ENCODE results near the gene COL18A1.

DNA sequence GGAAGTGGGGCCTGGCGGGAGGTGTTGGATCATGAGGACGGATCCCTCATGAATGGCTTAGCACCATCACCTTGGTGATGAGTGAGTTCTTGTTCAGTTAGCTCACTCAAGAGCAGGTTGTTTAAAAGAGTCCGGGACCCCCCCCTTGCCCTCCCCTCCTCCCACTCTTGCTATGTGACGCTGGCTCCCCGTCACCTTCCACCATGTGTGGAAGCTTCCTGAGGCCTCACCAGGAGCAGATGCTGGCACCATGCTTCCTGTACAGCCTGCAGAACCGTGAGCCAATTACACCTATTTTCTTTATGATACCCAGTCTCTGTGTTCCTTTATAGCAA, 140.2 kb downstream of the COL18A1 start:
- no peak for TF ChIP-seq SUZ12 (IDR thresholded peaks at IDR 0.05; ENCODE audit: low read length)
- no peak for TF ChIP-seq NRF1 (IDR thresholded peaks at IDR 0.05; ENCODE audit: low read depth, low read length)
- no peak for TF ChIP-seq JUND (IDR thresholded peaks at IDR 0.05; ENCODE audit: low read length)
- TF ChIP-seq RFX5 (IDR thresholded peaks at IDR 0.05; ENCODE audit: borderline replicate concordance, low read depth, low read length): no peak
- TF ChIP-seq, protein P1, sequence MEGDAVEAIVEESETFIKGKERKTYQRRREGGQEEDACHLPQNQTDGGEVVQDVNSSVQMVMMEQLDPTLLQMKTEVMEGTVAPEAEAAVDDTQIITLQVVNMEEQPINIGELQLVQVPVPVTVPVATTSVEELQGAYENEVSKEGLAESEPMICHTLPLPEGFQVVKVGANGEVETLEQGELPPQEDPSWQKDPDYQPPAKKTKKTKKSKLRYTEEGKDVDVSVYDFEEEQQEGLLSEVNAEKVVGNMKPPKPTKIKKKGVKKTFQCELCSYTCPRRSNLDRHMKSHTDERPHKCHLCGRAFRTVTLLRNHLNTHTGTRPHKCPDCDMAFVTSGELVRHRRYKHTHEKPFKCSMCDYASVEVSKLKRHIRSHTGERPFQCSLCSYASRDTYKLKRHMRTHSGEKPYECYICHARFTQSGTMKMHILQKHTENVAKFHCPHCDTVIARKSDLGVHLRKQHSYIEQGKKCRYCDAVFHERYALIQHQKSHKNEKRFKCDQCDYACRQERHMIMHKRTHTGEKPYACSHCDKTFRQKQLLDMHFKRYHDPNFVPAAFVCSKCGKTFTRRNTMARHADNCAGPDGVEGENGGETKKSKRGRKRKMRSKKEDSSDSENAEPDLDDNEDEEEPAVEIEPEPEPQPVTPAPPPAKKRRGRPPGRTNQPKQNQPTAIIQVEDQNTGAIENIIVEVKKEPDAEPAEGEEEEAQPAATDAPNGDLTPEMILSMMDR (IDR thresholded peaks at IDR 0.05; ENCODE audit: control extremely low read depth in 1 of 3, insufficient read depth in 1 of 3, low read depth in 1 of 3, low read length in 3 of 3): no peak
- TF ChIP-seq KDM1A (IDR thresholded peaks at IDR 0.05; ENCODE audit: borderline replicate concordance, low read length): no peak

All from H1 (cell line).